HG02798 (cell line): ENCODE measurements around the gene RBMS3.

Source experiments
- ATAC-seq: cut with Tn5 transposase; IDR thresholded peaks from one replicate; pipeline ENCODE4 v1.9.1; 2021; ENCODE audit warnings: mild to moderate bottlenecking; ENCODE audit not compliant: unreplicated experiment, poor library complexity

Gene RBMS3

DNA sequence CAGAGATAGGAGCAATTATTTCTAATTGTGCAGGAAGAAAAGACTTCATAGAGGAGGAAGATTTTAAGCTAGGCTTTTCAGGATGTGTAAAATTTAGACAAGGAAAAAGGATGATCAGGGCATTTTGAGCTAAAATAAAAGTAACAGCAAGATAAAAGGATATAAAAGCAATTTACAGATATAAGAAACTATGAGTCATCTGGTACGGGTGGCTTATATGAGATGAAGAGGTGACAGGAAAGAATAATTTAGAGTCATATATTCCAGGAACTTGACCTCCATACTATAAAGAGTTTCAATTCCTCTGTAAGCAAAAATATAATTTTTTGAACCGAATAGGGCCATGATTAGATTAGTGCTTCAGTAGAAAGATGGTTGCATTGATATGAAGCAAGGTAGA lies 273.7 kb downstream of the RBMS3 start:
- no peak for ATAC-seq

DNA sequence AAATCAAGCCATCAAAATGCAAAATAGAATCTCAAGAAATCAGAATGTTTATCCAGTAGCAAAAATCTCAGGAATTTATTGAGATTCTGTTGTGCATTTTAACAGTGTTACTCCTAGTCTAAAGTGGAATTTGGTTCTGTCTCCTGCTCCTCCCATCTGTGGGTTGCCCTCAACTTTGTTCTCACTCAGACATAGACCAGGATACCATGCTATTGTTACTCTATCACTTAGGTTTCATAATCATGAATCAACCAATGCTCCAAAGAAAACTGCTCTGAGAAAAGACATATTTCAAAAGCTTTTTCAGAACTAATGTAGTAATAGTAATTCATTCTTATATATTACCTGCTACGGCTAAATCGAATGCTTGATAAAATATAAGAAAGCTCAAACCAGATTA lies 274.7 kb downstream of the RBMS3 start:
- no peak for ATAC-seq

DNA sequence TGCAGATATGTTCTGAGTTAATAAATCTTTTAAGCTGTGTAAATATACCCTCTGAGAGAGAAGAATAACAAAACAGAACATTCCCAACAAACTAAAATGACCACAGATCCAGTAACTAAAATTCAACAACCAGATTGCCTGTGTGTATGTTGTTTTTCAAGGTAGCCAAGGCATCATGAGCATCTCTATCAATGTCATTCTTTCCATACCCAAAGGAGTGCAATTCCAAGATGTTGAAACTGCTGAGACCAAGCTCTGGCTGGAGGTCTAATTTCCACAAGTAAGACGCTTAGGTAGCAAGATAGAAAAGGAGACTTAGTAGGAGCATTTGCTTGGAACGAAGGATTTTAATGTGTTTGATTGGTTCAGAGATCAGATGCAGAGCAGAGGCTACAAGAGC lies 276.3 kb downstream of the RBMS3 start:
- ATAC-seq = no peak

DNA sequence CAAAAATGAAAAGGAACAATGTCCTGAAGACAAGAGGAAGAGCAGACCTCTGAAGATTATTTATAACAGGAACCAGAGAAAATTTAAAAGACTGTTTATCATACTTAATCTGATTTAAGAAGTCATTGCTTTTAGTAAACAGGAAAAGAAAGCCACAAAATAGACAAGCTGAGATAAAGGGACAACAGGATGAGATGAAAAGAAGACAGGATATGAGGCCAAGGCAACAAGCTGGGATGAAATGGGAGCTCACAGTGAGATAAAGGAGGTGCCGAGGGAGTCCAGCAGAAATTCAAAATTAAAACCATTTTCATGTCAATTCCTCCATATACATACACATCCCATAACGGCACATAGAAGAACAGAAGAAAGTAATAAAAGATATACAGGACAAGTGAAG lies 277.0 kb downstream of the RBMS3 start:
- no peak for ATAC-seq

DNA sequence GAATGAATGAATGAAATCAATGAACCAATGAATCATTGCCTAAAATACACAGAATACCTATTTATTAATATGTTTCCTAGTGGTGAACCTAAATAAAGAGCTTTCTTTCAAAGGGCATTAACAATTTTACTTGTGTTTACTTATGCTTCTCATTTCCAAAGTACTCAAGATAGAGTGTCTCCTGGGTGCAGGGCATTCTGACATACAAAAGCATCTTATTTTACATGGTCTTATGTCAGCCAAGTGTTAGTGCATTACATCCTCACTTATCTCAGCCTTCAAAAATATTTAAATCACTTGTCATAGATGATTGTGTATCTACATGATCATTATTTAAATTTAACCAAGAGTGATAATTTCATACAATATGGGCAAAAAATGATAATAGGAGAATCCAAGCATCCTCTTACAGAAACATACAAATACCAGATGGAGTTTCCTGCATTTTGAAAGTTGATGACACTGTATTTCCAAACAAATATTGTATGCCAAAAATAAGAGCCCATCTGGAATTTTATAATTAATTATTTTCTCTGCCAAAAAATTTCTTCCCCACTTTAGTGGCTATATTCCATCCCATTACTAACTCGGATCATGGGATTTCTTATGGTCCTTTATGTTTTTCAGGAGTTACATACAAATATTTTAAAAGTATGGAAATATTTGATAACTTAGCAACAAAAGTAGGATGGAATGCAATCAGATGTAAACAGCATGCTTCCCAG lies 279.0 kb downstream of the RBMS3 start:
- no peak for ATAC-seq

DNA sequence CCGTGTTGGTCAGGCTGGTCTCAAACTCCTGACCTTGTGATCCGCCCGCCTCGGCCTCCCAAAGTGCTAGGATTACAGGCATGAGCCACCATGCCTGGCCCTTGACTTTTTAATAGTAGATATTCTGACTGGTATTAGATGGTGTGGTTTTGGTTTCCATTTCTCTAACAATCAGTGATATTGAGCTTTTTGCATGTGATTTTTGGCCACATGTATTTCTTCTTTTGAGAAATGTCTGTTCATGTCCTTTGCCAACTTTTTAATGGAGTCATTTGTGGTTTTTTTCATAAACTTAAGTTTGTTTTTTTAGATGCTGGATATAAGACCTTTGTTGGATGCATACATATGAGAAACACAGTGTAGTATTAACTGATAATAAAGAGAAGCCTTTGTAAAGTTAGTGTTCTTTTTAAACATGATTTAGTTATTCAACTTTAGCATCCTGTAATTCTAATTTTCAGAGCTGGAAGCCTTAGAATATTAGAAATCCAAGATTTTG lies 280.8 kb downstream of the RBMS3 start:
- ATAC-seq = no peak

DNA sequence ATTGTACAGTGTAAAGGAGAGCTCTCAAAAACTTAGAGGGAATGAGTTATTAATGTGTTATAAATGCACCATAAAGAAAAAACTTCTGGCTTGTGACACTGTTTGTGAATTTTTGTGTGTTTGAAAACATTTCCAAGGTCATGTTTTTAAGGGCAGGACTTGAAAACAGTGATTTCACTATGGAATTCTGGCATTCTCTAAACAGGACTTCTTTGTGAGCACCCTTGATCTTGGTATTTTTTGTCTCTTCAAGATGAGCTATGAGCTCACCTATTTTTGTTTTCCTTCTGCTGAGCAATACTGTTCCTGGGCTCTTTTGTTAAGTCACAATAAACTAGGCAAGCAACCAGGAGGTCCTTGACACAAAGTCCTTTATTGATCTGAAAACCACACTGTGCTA lies 284.4 kb downstream of the RBMS3 start:
- no peak for ATAC-seq

DNA sequence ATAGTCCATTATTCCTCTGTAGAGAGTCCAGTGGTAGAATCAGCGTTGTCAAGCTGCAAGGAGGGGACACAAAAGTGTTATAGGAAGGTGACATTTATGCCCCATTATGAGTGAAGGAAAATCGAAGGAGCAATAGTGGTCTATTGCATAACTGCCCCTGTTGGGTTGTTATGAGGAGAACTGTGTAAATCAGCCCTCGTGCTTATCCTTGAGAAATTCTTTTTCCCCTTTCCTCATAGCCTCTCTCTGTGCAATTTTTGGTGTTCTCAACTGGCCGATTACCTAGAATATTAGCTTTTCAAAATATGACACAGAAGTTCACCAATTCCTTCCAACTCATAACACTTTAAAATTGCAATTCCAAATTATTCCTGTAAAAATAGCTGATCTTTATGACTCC lies 286.6 kb downstream of the RBMS3 start:
- no peak for ATAC-seq

DNA sequence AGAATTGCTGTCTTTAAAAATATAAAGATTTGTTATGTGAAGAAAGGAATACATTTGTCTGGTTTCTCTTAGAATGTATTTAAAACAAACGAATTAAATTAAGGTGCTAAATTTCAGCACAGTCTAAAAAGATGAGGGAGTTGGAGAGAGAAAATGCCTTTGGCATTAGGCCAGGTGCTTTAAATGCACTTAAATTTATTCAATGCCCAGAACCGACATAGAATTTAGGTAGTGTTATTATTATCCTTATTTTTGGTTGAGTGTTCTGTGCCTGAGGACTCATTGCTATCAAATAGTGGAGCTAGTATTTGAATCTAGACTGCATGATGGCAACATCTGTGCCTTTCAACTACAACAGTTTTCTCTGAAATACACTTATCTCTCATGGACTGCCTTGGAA lies 287.5 kb downstream of the RBMS3 start:
- no peak for ATAC-seq

DNA sequence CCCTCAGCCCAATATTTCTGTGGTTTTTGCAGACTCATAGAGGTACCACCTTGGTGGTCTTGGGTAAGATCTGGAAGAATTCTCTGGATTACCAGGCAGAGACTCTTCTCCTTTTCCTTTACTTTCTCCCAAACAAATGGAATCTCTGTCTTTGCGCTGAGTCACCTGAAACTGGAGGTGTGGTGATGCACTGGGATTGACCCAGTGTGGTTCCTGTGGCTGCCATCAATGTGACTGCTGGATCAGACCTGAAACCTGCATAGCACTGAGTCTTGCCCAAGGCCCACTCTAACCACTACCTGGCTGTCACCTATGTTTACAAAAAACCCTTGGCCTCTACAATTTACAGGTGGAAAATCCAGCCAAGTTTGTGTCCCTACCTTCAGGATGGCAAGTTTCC lies 295.3 kb downstream of the RBMS3 start:
- ATAC-seq = no peak

DNA sequence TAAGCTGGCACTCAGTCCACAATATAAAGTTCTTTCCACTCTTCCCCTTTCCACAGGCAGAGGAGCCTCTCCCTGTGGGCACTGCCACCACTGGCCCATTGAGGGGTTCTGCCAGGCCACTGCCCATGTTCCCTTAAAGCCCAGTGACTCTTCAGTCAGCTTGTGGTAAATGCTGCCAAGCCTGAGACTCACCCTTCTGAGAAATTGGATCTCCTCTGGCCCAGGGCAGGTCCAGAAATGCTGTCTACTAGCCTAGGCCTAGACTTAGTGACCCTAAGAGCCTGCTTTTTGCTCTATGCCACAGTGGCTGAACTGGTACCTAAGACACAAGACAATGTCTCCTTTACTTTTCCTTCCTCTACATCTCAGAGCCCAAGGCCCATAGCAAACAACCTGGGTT lies 295.8 kb downstream of the RBMS3 start:
- ATAC-seq = no peak

DNA sequence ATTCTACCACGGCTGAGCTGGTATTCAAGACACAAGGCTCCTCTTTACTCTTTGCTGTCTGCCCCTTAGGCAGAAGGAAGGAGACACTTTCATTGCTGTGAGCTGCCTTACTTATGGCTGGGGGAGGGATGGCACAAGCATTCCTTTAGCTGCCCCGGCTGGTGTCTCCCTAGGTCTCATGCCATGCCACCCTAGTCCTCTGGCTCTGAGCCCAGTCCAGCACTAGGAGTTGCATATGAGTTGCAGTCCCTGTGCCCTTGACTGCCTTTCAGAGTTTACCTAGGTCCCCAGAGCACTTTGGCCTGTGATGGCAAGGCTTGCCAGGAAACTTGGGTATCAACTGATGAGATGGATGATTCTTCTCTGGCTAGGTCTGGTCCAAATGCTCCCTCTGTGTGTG lies 296.4 kb downstream of the RBMS3 start:
- ATAC-seq = no peak

DNA sequence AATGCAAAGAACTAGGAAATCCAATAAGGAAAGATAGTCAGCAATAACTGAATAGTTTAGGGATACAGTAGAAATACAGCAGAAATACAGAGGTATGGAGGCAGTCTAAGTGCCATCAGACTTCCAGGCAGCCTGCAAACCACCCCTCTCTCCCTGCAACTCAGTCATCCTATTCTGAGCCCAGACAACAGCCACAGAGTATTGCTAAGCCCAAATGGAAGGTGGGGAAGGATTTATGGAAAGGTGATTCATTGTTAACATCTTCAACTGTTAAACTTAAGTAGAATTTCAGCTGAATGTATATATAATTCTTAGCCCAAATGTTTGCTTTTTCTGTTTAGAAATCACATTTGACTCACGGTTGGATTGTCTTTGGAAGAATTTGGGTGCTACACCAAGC lies 300.4 kb downstream of the RBMS3 start:
- ATAC-seq = no peak

DNA sequence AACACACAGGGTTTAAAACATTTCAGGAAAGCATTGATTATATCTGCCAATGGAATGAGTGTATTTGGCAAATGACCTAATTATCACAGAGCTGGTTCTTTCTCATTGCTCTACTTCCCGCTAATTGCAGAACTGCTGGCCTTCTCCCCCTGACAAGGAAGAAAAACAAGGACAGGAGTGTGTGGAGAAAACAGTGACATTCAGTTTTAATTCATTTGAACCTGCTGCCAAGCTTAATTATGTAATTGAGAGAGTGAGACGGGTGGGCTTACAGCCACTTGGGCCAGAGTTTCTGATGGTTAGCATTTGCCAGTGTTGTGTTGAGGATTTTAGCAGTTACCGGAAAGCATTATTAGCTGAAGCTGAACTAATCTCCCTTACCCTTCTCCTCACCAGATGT lies 301.4 kb downstream of the RBMS3 start:
- ATAC-seq = no peak

DNA sequence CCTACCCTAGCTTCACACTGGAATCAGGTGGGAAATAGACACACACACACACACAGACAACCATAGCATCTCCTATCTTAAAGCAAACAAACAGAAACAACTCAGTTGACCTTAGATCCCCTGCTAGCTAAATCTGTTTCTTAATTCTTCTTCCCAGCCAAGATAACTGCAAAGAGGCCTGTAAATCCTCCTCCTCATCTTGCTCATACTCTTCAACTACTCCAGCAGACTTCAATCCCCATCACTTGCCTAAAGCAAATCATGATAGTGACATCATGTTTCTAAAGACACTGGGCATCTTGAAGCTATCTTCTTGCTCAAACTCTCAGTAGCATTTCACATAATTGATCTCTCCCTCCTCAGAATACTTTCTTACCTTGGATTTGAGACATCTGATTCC lies 303.0 kb downstream of the RBMS3 start:
- ATAC-seq = no peak

DNA sequence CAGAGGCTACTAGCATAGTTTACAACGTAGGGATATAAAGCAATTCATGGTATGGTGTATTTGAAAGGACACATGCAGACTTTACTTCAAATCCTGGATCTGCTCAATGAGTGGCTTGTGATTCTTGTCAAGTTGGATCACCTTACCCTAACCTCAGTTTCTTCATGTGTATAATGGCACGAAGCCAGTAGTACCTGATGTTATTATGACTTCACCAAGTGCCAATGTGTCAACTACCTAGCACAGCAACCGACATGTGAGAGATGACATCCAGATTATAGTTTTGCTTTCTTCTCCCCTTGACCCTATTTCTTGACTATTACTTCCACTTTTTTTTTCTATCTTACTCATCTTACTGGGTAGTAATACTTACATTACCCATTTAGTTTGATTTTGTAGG lies 304.5 kb downstream of the RBMS3 start:
- ATAC-seq = no peak

DNA sequence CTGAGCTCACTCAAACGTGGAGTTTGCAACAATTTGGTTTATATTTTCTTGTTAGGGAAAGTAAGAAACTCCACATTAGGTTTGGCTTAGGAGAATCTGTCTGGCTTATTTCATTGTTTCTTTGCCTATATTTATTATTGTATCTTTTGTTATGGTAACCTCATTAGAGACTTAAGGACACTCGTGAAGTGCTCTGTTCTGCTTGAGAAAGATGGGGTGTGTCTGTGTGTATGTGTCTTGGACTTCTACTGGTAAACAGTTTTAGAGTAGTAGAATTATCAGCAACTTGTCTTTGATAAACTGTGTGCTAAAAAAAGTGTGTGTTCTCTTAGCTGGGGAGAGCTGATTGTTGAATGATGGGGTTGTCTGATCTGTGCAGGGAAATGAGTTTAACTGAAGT lies 306.5 kb downstream of the RBMS3 start:
- no peak for ATAC-seq

DNA sequence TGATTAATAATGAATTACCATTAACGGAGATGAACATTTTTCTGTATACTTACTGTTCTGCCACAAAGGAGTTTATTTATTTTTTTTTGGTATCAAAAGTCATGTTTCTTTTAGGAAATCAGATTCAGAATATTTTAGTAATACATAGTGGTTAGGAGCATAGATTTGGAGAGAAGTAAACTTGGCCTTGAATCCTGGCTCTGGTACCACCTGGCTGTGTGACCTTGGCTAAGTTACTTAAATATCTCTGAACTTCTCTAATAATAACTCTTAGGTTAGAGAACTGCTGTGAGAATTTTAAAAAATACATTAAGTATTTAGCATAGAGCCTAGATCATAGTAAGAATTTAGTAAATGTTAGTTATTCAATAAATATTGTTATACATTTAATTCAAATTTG lies 309.1 kb downstream of the RBMS3 start:
- ATAC-seq = no peak

DNA sequence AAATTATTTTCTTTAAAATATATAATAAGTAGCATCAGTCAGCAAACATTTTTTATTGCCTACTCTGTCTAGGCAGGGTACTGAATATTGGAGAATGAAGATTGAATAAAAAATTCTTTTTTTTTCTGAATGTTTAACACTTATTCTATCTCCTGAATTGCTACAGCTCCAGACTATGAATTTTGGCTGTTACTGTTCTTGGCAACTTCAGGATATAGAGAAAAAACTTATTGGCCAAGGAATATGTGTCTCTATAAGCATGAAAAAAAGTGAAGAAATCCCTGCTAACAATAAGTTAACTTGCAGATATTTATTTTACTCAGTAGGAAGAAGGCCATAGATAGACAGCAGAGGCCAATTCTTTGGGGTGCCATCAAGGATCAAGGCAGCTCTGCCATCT lies 309.6 kb downstream of the RBMS3 start:
- no peak for ATAC-seq

DNA sequence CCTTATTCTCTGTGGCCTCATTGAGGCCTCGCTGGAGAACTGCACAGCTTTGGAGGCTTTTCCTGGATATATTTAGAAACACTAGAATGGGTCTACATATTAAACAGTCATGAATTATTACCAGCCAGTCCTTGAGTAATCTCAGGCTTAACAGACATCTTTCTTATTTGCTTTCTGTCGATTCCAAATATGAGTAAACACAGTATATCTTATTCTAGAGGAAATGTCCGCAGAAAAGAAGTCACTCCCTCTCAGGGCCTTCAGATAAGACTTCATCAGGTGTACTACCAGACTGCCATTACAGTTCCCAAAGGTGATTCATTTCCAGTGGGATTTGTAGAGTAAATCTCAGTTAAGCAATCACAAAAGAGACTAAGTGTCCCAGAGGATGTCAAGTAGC lies 310.7 kb downstream of the RBMS3 start:
- no peak for ATAC-seq

DNA sequence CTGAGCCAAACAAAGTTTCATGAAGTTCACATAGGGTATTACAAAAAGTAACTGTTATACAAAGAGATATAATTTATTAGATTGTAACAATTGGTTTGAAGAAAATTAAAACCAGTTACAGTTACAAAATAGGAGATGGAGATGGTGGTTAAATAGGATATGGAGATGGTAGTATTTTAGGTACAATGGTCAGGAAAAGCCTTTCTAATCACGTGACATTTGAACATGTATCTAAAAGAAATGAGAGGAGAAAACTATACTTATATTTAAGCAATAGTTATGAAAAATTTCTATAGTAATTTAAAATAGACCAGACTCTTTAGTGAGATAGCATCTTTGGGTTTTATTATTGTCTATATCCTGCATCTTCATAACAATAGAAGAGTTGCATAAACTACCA lies 312.9 kb downstream of the RBMS3 start:
- no peak for ATAC-seq

DNA sequence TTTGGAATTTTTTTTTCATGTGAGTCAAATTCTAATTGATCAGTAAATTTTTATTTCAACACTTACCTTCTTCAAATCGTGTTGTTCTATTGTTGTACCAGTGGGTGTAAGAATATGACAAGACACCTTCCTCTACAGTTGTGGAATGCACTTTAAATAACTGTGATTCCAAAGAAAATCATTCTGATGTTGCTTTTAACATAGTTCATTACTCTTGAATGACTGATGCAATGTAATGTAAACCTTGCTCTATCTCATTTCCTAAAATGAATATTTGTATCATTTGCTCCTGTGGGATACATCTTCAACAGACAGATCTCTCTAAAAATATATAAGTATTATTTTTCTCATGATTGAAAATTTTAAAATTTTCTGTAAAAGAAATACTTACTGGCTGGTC lies 313.4 kb downstream of the RBMS3 start:
- no peak for ATAC-seq
